Fibroblast of lung (primary cell): ENCODE data around the gene POLR1G. TPM values are rescaled to one million over a fixed set of nuclear protein-coding genes. Genes with fewer than 3 reads are reported as not detected.
A peak's percentile ranks its signal among the peaks of the same experiment; 100 is the strongest.

Source experiments
- DNase-seq, 2 donors: peaks; one replicate each; pipeline versions ENCODE4 v3.0.0 to v3.0.0-alpha.2; 2010; ENCODE audit warnings: low read depth in 2 of 2
- H2AFZ ChIP-seq: 2 replicates; pipeline ENCODE4 v1.5.1; 2012; ENCODE audit warnings: low read length, control low read depth, inconsistent platforms
- H3K27ac ChIP-seq: 2 replicates; pipeline ENCODE4 v1.5.1; 2011; ENCODE audit warnings: low read length, control low read depth; ENCODE audit not compliant: insufficient read depth
- H3K27me3 ChIP-seq: 2 replicates; pipeline ENCODE4 v1.5.1; 2011; ENCODE audit warnings: mild to moderate bottlenecking, low read length; ENCODE audit not compliant: control insufficient read depth, insufficient read depth
- H3K36me3 ChIP-seq: 2 replicates; pipeline ENCODE4 v1.5.1; 2011; ENCODE audit warnings: low read length; ENCODE audit not compliant: control insufficient read depth, insufficient read depth
- H3K4me1 ChIP-seq: 2 replicates; pipeline ENCODE4 v1.5.1; 2011; ENCODE audit warnings: low read length; ENCODE audit not compliant: control insufficient read depth, insufficient read depth; ENCODE audit errors: extremely low read depth
- H3K4me2 ChIP-seq: 2 replicates; pipeline ENCODE4 v1.5.1; 2011; ENCODE audit warnings: low read length, control low read depth; ENCODE audit not compliant: insufficient read depth; ENCODE audit errors: extremely low read depth
- H3K4me3 ChIP-seq, 4 experiments: fragments of 200-600 bp in 1 of 4; sonication (generic) in 1 of 4; replicated peaks in 1 of 4; 2 replicates each; pipeline ENCODE4 v1.5.1; 2011 to 2016; ENCODE audit warnings: low read length in 4 of 4, low read depth in 3 of 4, mild to moderate bottlenecking in 3 of 4, control low read depth in 2 of 4, inconsistent platforms in 1 of 4, mixed read lengths in 1 of 4; ENCODE audit not compliant: insufficient read depth in 1 of 4; ENCODE audit errors: control extremely low read depth in 1 of 4
- H3K79me2 ChIP-seq: 2 replicates; pipeline ENCODE4 v1.5.1; 2012; ENCODE audit warnings: mild to moderate bottlenecking, low read length, inconsistent platforms; ENCODE audit not compliant: control insufficient read depth, insufficient read depth
- H3K9ac ChIP-seq: 2 replicates; pipeline ENCODE4 v1.5.1; 2011; ENCODE audit warnings: mild to moderate bottlenecking, low read length, control low read depth; ENCODE audit not compliant: insufficient read depth
- H3K9me3 ChIP-seq: 2 replicates; pipeline ENCODE4 v1.5.1; 2012; ENCODE audit warnings: low read depth, low read length; ENCODE audit not compliant: control insufficient read depth, insufficient read depth
- H4K20me1 ChIP-seq: 2 replicates; pipeline ENCODE4 v1.5.1; 2011; ENCODE audit warnings: low read length; ENCODE audit not compliant: control insufficient read depth, insufficient read depth; ENCODE audit errors: extremely low read depth
- CTCF ChIP-seq, 2 donors: IDR thresholded peaks in 1 of 2; conservative IDR thresholded peaks in 1 of 2; 1 replicate in 1 of 2; 2 replicates in 1 of 2; pipeline ENCODE4 v1.5.1; 2011 to 2012; ENCODE audit warnings: low read length in 2 of 2, control low read depth in 1 of 2, inconsistent platforms in 1 of 2, low read depth in 1 of 2, mild to moderate bottlenecking in 1 of 2
- EZH2 ChIP-seq: IDR thresholded peaks from 2 replicates; pipeline ENCODE4 v1.5.1; 2012; ENCODE audit warnings: low read length, control low read depth, mild to moderate bottlenecking; ENCODE audit errors: missing control alignments
- polyA plus RNA-seq, 2 donors: library from polyadenylated mRNA; depleted of rRNA in 1 of 2; stranded (reverse) in 1 of 2; unstranded in 1 of 2; fragments of >200 nt; gene quantifications; 2 replicates each; pipeline ENCODE4 v1.2.1, GENCODE V29; 2011 to 2012; ENCODE audit warnings: missing spikeins in 1 of 2
- total RNA-seq: library from RNA; depleted of rRNA; stranded (reverse); fragments of >200 nt; gene quantifications from 2 replicates; pipeline ENCODE4 v1.2.1, GENCODE V29; 2014

Gene POLR1G
- total and polyA plus RNA-seq, 2 donors (not counting 1 experiment from before 2014, with no cell fraction given), result 3.6 to 4.7 TPM

- H3K9me3 ChIP-seq, result no peaks in the 10 kb centered on the region
- no peaks in the 10 kb centered on the region for H4K20me1 ChIP-seq
- no peaks in the 10 kb centered on the region for H3K36me3 ChIP-seq
- peak overlapping the region; percentile 4 to 58 (median 40) for H3K4me3 ChIP-seq
- DNase-seq, result peak; percentile 36 to 41
- no peak overlapping the region for H2AFZ ChIP-seq
- H3K27me3 ChIP-seq, result no peaks in the 10 kb centered on the region
- H3K4me1 ChIP-seq, result peaks cover 17% of the 10 kb centered on the region
- peak overlapping the region; percentile 44 for H3K4me2 ChIP-seq
- peak overlapping the region; percentile 78 for H3K9ac ChIP-seq
- no peaks in the 10 kb centered on the region for H3K79me2 ChIP-seq
- peak overlapping the region; percentile 78 for H3K27ac ChIP-seq
- no peak for TF ChIP-seq EZH2
- TF ChIP-seq CTCF (conservative IDR thresholded peaks at IDR 0.05 in 1 of 2, IDR thresholded peaks at IDR 0.05 in 1 of 2; ENCODE audit: low read depth in 1 of 2, low read length in 2 of 2), result no peak
These were observed 36.5 kb downstream of the POLR1G start for GRCh38 chr19:45442778-45443461.

GRCh38 chr19:45443462-45444317 lies 37.2 kb downstream of the POLR1G start:
- peak overlapping the region; percentile 78 for H3K27ac ChIP-seq
- no peak overlapping the region for H2AFZ ChIP-seq
- no peaks in the 10 kb centered on the region for H3K27me3 ChIP-seq
- no peaks in the 10 kb centered on the region for H3K36me3 ChIP-seq
- no peaks in the 10 kb centered on the region for H4K20me1 ChIP-seq
- peak overlapping the region; percentile 4 to 58 (median 51) for H3K4me3 ChIP-seq
- peak overlapping the region; percentile 78 for H3K9ac ChIP-seq
- no peaks in the 10 kb centered on the region for H3K9me3 ChIP-seq
- H3K4me2 ChIP-seq, result peak overlapping the region; percentile 93
- peak; percentile 78 to 84 for DNase-seq
- no peaks in the 10 kb centered on the region for H3K79me2 ChIP-seq
- TF ChIP-seq EZH2 (no peak), CTCF (conservative IDR thresholded peaks at IDR 0.05 in 1 of 2, IDR thresholded peaks at IDR 0.05 in 1 of 2; ENCODE audit: low read depth in 1 of 2, low read length in 2 of 2) (no peak)
- peaks cover 17% of the 10 kb centered on the region for H3K4me1 ChIP-seq

GRCh38 chr19:45444318-45445041 lies 38.0 kb downstream of the POLR1G start:
- DNase-seq, result peak; percentile 77 to 78
- H2AFZ ChIP-seq, result no peak overlapping the region
- TF ChIP-seq CTCF (conservative IDR thresholded peaks at IDR 0.05 in 1 of 2, IDR thresholded peaks at IDR 0.05 in 1 of 2; ENCODE audit: low read depth in 1 of 2, low read length in 2 of 2) (no peak), EZH2 (no peak)

More at GRCh38 chr19:45444318-45445041, 38.0 kb downstream of the POLR1G start:
- no peaks in the 10 kb centered on the region for H3K9me3 ChIP-seq
- peak overlapping the region; percentile 75 for H3K27ac ChIP-seq
- peak overlapping the region in 3 of 4 experiments; percentile 19 to 49 (median 26) for H3K4me3 ChIP-seq
- peak overlapping the region; percentile 66 for H3K9ac ChIP-seq
- peaks cover 17% of the 10 kb centered on the region for H3K4me1 ChIP-seq
- H4K20me1 ChIP-seq, result no peaks in the 10 kb centered on the region
- no peaks in the 10 kb centered on the region for H3K36me3 ChIP-seq
- H3K27me3 ChIP-seq, result no peaks in the 10 kb centered on the region
- H3K79me2 ChIP-seq, result no peaks in the 10 kb centered on the region
- peak overlapping the region; percentile 81 for H3K4me2 ChIP-seq
